ENCODE results near the gene SPOCK1. TPM values are rescaled to one million over a fixed set of nuclear protein-coding genes. Genes with fewer than 3 reads are reported as not detected.

The SPOCK1 gene
- total RNA-seq, 4 donors from 2014 or later, result 22.7 to 117 (median 41.8) TPM

- TF ChIP-seq CTCF (IDR thresholded peaks at IDR 0.05), result no peak
- ATAC-seq (ENCODE audit: low FRiP score), result no peak
These were observed 137.8 kb downstream of the SPOCK1 start for GRCh38 chr5:137361280-137361679.

DNA sequence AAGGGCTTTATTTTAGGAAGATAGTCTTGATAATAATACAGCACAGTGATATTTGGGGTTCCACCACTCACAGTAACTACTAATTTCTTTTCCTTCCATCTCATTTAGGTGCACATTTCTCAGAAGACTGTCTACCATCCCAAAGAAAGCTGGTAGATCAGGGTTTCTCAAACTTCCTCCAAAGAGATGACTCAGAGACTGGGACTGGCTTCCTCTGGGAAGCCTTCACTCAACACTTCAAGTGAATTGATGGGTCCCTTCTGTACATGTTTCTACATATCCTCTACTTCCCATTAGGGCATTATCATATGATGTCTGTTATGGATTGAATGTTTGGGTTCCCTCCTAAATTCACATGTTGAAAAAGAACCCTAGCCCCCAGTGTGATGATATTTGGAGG, 138.5 kb downstream of the SPOCK1 start:
- TF ChIP-seq CTCF (IDR thresholded peaks at IDR 0.05), result no peak
- no peak for DNase-seq (ENCODE audit: low spot score)
- ATAC-seq (ENCODE audit: low FRiP score), result no peak

More at GRCh38 chr5:137361280-137361679, 137.8 kb downstream of the SPOCK1 start:
- DNase-seq (ENCODE audit: low spot score), result no peak

DNA sequence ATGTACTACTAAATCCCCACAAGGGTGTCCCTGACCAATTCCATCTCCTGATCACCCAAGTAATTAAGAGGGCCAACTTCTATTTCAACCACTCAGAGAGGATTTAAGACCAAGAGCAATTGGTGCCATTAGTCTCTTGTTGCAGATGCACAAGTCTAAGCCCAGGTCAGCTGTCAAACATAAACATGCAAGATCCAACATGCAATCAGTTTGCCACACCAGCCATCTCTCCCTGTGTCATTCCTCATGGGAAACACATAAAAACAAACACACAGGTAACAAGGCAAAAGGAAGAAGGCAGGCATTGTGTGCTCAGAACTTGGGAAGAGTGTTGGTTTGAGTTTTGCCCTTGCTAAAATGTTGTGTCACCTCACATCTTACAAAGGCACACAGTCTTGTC, 139.2 kb downstream of the SPOCK1 start:
- TF ChIP-seq CTCF (IDR thresholded peaks at IDR 0.05), result no peak
- DNase-seq (ENCODE audit: low spot score), result no peak
- ATAC-seq (ENCODE audit: low FRiP score), result no peak

- no peak for DNase-seq (ENCODE audit: low spot score)
- ATAC-seq (ENCODE audit: low FRiP score), result no peak
- TF ChIP-seq CTCF (IDR thresholded peaks at IDR 0.05), result no peak
These were observed 141.7 kb downstream of the SPOCK1 start for GRCh38 chr5:137357436-137357835.

DNA sequence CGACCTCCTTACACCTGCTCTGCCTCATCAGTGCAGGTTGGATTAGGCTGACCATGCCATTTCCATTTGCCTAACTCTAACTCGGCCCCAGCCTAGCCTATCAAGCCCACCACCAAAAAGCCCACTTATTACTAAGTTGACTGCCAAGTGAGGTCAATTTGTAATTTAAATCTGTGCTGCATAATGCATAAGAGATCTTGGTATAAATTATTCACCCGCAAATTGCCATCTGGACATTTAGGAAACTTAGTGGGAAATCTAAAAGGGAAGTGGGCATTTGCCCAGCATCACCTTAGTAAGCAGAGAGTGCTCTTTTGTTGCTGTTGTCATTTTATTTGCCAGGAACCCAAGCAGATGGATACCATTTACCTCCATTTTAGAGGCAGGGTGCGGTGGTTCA, 143.0 kb downstream of the SPOCK1 start:
- DNase-seq (ENCODE audit: low spot score) (no peak), ATAC-seq (ENCODE audit: low FRiP score) (no peak)
- no peak for TF ChIP-seq CTCF (IDR thresholded peaks at IDR 0.05)

DNA sequence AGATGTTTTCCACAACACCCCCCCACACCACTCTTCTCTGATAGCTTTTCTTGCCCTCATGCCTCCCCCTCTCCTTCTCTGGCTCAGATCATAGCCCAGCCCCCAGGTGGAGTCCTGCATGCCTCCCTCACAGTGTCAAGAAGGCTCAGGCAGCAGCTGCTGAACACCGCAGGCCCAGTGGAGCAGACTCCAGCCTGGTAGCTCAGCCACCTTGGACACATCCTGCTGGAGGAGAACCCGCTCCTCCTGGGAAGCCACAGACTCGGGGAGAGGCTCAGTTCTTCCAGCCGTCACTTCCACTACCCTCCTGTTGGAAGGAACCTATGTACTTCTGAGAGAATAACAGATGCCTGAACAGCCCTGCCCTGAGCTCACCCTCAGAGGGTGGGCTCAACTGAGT, 143.4 kb downstream of the SPOCK1 start:
- TF ChIP-seq CTCF (IDR thresholded peaks at IDR 0.05), result no peak
- ATAC-seq (ENCODE audit: low FRiP score) (no peak), DNase-seq (ENCODE audit: low spot score) (no peak)

- DNase-seq (ENCODE audit: low spot score) (no peak), ATAC-seq (ENCODE audit: low FRiP score) (no peak)
- TF ChIP-seq CTCF (IDR thresholded peaks at IDR 0.05), result no peak
These were observed 147.0 kb downstream of the SPOCK1 start for GRCh38 chr5:137352095-137352494.

Measured in omental fat pad (tissue), 4 donors.